Hematopoietic multipotent progenitor cell treated with erythropoietin and hydrocortisone succinate and interleukin-3 and kit ligand, for 8 days (in vitro differentiated cells): ENCODE measurements around the gene PHF2.

Source experiments
- DNase-seq: peaks from one replicate; pipeline ENCODE4 v3.0.0-alpha.2; 2015

PHF2 gene

DNA sequence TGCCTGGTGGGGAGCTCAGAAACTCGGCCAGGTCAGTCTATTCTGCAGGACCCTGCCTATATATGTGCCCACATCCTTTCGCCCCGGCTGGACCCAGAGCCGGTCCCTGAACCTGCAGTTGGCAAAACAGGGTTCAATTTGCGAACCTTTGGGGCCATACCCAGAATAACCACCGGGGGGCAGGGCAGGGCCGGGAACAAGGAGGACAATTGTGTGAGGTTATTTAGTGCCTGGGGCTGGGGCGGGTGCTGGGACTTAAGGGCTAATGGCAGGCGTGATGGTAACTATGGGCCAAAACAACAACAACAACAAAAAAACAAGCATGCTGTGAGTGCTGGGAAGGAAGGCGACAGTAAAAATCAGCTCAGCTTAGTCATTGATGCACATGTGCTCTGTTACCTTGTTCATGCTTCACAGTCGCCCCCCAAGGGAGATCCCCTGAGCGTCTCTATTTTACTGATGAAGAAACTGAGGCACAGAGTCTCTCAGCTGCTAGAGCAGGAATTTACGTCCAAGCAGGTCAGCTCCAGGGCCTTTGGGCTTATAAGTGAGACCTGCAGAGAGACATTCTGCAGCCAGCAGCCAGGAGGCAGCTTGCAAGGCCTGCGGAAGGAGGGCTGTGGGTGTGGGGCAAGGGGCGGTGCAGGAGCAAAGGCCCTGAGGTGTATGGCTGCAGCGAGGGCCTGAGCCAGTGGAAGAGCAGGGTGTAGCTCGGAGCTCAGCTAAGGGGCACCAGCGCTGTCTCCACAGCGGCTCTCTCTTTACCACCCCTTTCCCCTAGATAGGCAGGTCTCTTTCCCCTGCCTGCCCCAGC lies 106.0 kb downstream of the PHF2 start:
- DNase-seq: peak; percentile 51

DNA sequence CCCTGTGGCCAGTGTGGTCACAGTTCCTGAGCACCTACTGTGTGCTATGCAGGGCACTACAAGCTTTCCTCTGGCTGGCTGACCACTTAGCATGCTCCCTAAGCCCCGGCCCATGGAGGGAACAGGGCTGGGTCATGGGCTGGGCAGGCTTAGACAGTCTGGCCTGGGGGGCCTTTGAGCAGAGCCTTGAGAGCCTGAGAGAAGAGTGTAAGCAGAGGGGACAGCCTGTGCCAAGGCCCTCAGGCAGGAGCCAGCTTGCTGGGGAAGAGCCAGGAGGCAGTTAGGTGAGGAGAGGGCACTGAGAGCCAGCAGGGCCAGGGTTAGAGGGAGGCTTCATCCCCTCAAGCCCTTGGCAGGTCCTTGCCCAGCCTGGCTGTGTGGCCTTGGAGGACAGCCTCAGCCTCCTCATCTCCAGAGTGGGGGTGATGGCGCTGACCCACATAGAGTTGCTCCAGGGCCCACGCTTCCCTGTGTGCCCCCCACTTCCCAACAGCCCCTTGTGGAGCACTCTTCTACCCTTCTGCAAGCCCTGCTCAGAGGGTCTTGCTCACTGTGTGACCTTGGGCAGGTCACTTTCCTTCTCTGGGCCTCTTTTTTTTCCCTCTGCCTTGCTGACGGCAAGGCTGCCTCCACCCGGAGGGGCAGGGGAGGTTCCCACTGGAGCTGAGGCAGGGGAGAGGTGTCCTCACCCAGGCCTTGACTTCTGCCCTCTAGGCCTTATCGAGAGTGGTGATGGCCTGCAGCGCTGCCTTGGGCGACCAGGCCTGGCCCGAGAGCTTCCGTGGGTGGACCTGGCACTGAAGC lies 107.1 kb downstream of the PHF2 start:
- DNase-seq: no peak

DNA sequence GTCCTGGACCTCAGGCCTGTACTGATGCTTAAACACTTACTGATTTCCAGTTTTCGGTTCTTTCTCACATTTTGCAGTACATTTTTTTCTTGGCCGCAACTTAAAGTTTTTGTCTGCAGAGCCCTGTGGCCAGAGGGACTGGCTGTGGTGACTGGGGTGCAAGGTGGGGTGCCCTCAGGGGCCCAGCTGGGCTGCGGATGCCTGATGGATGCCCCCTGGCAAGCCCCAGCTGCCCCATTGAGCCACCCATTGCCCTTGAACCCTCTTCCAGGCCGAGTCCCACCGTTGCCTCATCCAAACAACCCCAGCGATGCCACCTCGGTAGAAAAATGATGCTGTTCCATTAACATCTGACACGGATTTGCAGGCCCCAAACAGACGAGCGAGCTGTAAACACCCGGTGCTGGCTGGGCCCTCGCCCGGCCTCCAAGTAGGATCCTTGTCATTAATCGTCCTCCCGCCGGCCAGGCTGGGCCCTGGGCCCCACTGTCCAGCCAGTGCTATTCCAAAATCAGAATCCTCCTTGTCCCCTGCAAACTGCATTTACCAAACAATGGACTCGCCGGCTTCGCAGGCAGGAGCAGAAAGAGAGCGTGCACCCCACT lies 107.9 kb downstream of the PHF2 start:
- no peak for DNase-seq

DNA sequence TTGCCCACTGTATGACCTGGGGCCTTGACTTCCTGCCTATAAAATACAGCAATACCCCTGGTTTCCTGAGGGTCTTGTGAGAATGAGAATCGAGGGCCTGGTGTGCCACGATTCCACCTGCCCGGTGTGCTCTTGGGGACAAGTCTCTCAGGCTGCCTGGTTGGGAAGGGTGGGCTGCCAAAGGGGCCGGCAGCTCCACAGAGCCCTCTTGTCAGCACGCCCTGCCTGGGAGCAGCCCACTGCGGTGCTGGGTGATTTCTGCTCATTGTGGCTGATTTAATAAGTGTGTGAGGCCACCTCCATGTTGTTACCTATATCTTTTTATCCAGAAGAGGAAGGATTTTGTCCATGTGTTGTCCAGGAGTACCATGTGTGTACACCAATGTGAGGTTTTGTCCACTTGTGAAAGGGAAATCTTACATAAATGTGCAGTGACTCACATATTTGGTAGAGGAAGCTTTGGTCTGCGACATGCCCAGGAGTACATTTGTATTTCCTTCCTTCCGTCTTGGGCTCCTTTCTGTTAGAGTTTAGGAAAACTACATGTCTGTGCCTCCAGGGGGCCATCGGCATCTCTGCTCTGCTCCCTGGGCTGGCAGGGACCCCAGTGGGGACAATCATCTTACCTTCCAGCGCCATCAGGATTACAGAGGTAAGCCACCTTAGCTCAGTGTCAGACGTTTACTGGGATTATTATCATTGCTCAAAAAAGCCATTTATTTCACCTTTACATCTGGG lies 108.6 kb downstream of the PHF2 start:
- DNase-seq: no peak

DNA sequence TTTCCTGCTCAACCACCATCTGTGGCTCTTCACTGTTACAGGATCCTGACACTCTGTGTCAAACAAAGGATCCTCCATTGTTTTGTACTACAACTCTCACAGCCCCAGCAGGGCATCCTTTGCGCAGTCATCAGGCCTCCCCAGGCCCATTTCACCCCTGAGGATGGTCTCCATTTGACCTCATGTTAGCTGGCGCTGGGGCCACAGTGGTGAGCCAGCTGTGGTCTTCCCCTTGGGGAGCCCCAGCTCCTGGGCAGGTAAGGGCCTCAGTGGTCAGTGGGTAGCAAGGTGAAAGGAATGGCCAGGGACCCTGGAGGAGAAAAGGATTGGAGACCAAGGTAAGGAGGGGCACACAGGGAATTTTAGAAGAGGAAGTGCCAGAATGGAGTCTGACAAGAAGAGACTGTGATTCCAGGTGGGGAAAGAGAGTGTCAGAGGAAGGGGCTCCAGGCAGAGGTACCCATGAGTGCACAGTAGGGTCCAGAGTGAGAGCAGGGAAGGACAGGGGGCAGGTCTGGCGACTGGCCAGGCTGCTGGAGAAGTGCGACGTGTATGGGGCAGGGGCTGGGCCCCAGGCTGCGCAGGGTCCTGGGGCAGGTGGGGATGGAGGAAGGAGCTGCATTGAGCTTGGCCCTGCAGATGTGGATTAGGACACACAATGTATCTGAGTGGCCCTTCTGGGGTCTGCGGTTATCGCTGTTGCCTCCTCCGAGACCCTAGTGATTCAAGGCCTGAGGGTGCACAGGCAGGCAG lies 109.9 kb downstream of the PHF2 start:
- DNase-seq: no peak

DNA sequence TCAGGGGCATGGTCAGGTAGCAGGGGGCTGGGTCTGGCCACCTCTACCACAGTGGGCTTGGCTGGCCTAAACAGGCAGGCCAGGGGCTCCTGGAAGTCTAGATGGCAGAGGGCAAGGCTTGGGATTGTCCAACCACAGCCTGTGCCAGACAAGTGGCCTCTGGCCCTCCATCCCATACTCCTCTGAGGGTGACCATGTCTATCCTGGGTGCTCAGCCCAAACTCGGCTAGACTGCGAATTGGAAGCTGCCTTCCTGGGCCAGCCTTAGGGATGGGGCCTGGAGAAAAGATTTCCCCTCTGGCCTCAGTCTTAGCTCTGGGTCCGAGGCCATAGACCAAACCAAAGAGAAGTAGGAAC lies 110.5 kb downstream of the PHF2 start:
- no peak for DNase-seq

DNA sequence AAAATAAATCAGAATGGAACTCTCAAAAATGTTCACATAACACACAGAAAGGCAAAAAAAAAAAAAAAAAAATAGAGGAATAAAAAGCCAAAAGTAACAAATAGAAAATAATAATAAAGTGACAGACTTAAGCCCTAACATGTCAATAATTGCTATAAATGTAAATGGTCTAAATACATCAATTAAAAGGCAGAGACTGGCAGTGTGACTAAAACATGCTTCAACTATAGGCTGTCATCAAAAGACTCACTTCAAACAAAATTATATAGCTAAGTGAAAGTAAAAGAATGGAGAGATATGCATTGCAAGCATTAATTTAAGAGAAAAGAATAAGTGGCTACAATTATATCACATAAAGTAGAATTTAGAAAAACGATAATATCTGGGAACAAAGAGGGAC lies 114.2 kb downstream of the PHF2 start:
- DNase-seq: no peak

DNA sequence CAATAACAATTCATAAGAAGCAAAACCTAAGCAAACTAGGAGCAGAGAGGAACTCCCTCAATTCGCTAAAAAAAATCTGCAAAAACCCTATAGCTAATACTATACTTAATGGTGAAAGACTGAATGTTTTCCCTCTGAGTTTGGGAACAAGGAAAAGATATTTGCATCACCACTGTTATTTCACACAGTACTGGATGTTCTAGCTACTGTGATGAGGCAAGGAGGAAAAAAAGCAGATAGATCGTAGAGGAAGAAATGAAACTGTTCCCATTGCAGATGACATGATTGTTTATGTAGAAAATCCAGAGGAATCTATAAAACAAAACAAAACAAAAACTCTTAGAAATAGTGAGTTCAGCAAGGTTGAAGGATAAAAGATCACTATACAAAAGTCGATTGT lies 116.7 kb downstream of the PHF2 start:
- DNase-seq: no peak

DNA sequence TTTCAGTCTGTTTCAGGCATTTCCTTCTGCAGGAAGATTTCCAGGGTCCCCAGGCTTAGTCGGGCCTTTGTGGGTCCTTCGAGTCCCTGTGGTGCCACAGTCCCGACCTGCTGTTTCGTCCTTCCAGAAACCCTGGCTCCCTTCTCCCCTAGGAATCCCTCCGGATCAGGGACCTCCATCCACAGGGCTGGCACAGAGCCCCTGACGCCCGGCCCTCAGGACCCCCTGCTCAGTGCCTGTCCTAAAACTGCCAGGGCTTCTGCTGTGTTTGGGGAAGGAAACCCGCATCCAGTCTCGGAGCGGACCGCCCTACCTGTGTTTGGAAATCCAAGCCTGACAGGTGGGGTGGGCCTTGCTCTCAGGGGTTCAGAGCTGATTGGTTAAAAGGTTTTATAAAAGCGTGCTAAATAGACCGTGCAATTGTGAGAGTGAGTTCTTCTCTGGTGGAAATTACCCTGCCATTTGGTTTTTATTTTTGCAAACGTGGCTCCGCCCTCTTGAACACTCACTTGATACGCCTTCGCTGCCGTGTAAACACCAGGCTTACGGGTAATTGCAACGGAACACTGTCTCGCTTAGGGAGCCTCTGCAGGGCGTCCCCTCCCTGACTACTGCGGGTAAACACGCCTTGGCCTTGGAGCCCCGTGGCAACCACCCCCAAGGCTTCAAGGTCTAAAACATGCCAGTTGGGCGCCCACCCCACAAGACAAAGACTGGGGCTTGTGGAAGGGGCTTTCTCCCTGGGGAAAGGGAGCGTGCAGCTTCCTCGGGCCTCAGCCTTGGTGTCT lies 121.2 kb downstream of the PHF2 start:
- no peak for DNase-seq

DNA sequence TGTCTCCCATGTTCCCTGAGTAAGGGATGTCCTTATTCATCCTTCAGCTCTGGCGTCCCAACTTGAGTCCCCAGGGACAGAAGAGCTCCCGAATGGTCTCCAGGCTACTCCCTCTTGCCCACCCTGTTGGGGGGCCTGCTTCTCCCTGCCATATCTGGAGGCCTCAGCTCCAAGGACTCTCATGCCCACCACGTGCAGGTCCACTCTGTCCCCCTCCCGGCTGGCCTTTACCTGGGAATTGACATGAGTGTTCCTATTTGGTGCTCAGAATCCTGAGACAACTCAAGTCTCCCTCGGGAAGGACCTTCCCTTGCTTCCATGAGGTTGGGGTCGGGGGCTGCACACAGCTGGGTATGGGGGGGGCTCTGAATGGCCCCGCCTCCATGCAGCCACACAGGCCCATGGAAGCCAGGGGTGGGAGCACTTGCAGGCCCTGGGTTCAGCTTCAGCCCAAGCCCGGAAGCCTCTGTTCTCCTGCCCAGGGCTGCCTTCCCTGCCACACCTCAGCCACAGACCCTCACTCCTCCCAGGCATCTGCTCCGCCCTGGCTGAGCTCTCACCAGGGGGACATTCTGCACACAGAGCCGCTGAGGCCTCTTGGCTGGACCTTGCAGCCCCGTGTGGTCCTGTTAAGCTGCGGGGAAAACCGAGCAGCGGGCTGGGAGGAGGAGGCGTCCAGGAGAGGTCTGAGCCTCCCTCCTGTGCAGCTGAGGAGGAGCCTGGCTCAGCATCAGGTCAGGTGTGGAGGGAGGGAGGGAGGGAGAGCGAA lies 121.9 kb downstream of the PHF2 start:
- DNase-seq: no peak

DNA sequence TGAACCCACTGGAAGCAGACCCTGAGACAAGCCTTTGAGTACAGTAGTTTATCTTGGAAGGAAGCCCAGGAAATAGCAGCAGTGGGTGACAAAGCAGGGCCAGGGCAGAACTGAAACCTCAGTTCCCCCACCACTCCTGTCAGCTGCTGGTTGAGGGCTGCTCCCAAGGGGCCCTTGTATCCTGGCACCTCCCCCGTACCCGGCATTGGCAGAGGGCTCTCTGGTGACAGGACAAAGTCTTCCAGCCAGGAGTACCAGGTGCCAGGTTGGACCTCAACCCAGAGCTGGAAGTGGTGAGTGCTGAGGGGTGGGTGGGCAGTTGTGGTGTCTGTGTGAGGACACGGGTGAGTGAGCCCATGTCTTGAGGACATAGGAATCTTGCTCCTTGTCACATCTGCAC lies 123.3 kb downstream of the PHF2 start:
- no peak for DNase-seq

DNA sequence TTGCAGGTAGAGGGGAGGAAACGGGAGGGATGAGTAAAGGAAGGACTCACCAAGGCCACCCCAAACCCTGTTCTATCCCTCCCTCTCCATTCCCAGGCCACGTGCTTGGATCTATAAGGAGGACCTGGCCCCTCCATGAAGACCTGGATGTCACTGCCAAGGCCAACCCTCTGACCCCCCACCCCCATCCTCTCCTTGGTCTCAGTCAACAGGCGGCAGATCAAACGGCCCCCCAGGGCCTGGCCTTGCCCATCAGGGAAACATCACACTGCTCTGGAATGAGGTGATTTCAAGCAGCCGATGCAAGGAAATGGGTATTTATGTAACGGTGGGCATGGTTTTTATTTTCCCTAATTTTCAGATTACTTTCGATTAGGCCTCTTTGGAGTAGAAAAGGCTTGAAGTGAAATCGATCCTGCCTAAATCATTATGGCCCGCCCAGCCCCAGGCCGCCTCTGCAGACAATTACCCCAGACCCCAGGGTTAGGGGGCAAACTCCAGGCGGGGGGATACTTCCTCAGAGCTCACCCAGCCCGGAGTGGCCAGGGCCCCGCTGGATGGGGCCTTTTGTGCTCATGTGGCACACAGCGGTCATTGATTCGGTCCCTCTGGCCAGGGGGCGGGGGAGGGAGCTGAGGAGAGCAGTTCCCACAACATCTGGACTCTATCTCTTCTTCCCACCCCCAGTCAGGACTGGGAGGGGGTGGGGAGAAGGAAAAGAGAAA lies 125.3 kb downstream of the PHF2 start:
- DNase-seq: no peak

DNA sequence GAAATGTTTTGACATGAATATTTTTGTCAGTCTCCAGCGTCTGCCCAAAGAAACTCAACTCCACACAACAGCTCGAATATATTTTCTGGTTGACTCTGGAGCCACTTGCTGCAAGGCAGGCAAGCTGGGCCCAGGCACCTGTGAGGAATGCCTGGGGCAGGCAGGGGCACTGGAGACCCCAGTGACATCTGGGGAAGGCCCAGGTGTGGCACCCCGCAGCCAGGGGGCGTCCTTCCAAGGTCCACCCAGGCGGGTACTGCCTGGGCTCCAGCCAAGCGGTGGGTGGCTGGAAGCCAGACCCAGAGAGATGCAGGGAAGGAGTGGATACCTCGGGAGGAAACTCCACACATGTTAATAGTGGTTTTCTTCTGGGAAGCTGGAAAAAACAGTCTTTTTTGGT lies 125.9 kb downstream of the PHF2 start:
- DNase-seq: no peak

DNA sequence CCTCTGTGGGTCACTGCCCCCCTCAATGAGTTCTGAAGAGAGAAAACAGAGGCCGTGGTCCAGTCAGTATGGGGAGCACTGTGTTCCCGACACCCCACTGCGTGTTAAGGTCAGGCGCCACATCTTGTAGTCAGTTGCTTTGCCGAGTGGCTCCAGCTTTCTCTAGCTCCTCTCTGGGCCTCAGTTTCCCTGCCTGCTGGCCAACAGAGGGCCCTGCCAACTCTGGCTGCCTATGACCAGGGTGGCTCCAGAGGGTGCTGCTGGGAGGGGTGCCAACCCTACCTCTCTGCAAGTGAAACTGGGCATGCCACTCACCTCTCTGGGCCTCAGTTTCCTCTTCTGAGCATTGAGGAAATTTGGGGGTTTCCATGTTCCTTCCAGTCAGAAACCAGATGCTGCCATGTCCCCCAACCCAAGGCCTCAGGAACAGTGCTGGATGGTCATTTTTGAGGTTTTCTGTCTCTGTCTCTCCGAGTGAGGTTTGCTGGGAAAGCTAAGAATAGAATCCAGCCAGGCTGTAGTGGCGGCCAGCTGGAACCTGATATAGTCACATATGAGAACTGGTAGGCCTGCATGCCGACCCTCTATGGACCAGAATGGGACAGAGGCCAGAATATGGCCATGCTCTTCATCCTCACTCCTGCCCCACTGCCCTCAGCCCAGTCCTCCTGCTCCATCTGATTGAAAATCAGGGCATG lies 132.1 kb downstream of the PHF2 start:
- no peak for DNase-seq

DNA sequence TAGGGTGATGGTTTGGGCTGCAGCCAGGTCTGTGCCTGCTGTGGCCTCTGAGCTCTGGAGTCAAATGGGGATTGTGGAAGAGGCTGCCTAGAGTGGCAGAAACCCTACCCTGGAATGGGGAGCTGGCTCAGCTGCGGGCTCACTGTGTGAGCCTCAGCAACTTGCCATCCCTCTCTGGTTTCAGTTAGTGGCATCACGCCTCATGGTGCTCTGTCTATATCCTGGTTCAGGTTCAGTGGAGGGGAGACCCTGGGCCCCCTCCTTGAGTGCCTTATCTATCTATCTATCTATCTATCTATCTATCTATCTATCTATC lies 132.6 kb downstream of the PHF2 start:
- no peak for DNase-seq

DNA sequence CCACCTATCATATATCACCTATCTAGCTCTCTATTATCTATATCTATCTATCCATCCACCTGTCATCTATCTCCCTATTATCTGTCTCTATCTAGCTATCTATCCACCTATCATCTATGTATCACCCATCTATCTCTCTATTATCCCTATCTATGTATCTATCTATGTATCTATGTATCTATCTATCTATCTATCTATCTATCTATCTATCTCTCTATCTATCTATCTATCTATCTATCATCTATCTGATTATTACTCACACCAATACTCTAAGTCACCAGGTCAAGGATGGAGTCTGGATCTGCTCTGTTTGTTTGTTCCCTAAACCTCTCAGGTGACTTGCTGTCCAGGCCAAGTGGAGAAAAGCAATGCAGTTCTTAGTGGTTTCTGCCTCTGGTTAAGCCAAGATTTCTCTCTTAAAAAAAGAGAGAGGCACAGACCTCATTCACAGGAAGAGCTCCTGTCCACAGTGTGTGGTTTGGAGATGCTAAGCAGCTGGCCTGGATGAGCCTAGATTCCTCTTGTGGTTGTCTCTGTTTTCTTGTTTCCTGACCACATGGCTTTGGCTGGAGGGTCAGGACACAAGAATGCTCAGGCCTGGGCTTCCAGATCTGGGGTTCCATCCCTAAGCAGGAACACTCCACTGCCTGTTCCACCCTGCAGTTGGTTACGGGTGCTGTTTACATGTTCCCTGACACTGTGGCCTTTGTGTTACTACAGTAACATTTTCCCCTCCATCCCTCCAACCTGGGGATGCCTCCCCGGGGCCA lies 133.4 kb downstream of the PHF2 start:
- no peak for DNase-seq

DNA sequence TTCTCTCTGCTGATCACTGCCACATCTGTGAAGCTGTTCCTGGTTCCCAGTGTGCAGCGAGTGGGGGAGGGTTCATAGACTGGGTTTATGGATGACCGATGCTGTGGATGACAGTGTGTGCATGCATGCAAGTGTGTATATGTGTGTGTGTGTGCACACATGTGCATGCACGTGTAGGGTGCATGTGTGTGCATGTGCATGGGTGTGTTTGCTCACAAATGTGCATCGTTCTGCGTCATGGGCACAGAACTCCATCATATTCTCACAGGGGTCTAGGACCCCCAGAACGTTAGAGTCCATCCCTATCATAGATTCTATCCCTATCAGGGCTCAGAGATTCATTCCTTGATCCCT lies 134.0 kb downstream of the PHF2 start:
- DNase-seq: no peak

DNA sequence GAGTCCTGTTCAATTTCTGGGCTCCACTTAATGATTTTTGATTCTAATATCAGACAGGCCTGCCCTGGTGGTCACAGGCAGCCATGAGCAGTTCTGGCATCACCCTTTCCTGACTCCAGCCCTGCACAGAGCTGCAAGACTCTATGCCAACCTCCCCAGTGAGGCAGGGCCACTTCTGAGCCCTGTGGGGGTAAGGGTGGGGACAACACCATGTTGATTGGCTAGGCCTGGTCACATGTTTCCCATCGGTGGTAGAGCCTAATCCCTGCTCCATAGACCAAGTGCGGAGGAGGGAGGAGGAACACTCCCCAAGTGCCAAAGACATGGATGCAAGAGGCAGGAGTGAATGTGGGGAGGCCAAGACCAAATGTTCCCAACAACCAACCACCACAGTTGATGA lies 134.6 kb downstream of the PHF2 start:
- DNase-seq: no peak

DNA sequence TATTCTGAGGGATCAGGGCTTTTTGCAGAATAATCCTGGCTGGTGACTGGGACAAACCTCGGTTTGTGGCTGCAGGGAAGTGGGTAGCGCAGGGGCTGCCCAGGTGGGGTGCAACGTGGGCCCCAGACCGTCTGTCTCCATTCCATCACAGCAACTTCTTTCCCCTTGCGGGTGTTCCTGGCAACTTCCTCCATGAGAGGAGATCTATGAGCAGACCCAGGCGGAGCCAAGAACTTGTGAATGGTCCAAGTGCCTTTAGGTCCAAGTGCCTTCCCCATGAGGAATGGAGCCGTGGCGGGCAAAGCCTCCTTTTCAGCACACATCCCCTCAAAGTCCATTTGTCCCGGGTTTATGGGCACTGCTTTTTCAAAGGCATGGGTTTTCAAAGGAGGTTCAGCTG lies 136.5 kb downstream of the PHF2 start:
- DNase-seq: no peak
